GM18502 (cell line): ENCODE results near the gene TNNI2.
A peak's percentile ranks its signal among the peaks of the same experiment; 100 is the strongest.

Experiments
- ATAC-seq: cut with Tn5 transposase; IDR thresholded peaks from one replicate; pipeline ENCODE4 v1.9.1; 2021; ENCODE audit warnings: mild to moderate bottlenecking; ENCODE audit not compliant: unreplicated experiment, poor library complexity

The TNNI2 gene

DNA sequence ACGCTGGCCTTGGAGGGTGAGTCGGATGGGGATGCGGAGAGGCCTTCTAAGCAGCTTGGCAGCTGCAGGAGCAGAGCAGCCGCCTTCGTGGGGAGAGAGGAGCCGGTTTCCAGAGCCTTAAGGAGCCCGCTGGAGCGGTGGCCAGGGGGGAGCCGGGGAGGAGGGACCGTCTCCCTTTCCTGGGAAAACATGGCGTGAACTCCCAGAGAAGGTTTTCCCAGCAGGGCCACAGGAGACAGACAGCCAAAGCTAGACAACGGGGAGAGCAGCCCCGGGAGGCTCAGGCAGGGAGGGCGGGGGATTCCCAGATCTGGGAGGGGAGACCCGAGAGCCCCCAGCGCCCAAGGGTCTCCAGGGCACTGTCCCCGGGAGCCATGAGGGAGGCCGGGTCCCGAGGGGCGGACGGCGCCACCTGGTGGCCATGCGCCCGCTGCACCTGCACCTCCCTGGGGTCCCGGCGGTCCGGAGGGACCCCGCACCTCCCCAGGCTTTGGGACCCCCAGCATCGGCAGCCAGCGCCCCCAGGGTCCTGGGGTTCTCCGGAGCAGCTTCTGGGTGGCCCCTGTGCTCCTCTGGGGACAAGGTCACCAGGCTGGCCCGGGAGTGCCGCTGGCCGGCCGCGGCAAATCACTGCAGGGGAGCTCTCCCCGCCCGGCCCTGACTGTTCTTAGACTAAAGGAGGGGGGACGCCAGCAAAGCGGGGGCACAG, 6.4 kb upstream of the TNNI2 start:
- ATAC-seq, result no peak

DNA sequence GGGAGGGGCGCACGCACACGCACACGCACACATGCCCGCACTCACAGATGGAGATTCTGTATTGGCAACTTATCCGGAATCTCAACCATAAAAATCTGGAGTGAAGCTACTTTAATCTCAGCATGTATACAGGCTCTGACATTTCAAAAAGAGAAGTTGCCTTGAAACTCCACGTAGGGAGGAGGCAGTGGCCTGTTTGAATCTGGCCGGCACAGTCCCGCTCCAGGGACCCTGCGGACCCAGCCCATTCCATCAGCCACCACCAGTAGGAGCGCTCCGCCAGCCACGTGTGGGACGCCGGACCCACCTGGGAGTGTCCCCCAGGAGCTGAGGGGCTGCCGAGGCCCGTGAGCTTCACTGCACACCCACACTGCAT, 5.9 kb upstream of the TNNI2 start:
- ATAC-seq, result no peak

DNA sequence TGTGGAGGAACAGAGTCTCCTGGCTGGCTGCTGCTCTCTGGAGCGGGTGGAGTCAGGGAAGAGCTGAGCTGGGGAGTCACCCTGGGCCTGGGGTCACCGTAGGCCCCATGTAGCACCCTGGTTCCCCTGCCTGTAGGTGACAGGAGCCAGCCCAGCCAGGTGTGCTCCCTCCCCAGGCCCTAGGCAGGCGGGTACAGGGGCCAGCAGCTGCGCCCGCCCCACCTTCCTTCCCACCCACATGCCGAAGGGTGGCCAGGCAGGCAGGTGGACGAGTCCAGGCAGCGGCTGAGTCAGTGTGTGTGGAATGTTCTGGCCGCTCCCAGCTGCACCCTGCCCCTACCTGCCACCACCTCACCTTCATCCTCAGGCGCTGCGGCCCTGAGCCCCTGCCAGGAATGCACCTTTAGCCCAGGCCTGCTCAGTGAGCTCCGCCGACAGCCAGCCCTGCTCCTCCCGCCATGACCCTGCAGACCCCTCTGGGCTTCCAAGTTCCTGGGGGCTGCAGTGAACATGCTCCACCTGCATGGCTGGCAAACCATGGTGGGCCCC, 4.6 kb upstream of the TNNI2 start:
- no peak for ATAC-seq

DNA sequence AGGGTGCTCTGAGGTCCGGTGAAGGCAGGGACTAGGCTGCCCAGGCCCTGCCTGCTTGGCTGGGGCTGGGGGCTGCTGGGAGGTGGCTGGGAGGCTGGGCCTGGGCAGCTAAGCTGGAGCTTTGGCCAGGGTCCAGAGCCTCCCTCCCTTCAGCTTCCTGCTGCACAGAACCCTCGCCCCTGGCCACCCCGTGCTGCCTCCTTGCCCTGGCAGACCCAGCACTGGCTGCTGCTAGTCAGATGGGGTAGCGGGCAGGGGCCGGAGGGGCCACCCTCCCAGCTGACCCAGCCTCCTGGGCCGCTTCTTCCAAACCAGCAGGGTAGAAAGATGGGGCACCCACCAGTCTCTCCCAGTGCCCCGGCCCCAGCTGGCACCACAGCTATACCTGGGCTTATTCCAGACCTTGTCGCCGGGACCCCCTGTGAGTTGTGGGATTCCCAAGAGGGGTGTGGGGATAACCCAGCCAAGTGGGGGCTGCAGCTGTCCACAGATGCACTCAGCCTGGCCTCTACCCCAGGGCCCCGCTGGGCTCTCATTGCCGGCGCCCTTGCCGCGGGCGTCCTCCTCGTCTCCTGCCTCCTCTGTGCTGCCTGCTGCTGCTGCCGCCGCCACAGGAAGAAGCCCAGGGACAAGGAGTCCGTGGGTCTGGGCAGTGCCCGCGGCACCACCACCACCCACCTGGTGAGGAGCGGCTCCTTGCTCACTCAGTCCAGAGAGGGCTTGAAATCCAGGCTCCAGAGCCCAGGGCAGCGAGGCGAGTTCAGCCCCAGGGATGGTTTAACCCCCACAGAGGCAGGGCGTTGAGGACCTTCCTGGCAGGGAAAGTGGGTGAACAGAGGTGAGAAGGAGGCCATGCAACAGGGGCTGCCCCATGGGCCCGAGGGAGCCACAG, 3.8 kb upstream of the TNNI2 start, which contains the start of gene SYT8:
SYT8 (plus strand) TSS at position 212 of the 892 bp plus-strand sequence; CDS start at position 328, 116 bp downstream.
- ATAC-seq, result no peak

DNA sequence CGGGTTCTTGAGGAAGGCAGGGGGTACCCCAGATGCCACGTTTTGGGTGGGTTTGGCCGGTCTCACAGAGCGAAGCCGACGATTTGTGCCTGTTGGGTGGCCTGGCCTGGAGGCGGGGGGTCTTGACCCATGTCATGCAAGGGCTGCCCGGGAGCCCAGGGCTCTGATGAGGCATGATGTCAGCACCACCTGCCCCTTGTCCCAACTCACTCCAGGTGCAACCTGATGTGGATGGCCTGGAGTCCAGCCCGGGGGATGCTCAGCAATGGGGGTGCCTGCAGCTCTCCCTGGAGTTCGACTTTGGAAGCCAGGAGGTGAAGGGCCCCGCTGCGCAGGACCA, 3.1 kb upstream of the TNNI2 start:
- ATAC-seq, result no peak

DNA sequence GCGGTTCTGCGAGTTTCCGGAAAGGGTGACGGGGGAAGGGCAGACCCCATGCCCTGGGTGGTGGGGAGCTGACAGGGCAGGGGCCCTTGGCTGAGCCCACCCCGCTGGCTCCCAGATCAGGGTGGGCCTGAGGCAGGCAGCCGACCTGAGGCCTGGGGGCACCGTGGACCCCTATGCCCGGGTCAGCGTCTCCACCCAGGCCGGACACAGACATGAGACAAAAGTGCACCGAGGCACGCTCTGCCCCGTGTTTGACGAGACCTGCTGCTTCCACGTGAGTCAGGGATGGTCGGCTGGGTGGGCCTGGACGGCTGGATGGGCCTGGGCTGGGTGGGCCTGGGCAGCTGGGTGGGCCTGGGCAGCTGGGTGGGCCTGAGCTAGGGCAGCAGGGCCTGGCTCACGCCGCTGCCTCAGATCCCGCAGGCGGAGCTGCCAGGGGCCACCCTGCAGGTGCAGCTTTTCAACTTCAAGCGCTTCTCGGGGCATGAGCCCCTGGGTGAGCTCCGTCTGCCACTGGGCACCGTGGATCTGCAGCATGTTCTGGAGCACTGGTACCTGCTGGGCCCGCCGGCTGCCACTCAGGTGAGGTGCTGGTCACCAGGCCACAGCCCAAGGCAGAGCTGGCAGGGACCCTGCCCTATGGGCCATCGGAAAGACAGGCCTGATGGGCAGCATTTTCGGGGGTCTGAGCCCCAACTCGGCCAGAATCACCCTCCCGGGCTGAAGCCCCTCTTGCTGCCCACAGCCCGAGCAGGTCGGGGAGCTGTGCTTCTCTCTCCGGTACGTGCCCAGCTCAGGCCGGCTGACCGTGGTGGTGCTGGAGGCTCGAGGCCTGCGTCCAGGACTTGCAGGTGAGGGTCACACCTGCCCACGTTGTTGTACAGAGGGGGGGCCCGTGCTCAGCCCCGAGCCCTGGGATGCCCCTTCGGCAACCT, 2.5 kb upstream of the TNNI2 start:
- no peak for ATAC-seq

DNA sequence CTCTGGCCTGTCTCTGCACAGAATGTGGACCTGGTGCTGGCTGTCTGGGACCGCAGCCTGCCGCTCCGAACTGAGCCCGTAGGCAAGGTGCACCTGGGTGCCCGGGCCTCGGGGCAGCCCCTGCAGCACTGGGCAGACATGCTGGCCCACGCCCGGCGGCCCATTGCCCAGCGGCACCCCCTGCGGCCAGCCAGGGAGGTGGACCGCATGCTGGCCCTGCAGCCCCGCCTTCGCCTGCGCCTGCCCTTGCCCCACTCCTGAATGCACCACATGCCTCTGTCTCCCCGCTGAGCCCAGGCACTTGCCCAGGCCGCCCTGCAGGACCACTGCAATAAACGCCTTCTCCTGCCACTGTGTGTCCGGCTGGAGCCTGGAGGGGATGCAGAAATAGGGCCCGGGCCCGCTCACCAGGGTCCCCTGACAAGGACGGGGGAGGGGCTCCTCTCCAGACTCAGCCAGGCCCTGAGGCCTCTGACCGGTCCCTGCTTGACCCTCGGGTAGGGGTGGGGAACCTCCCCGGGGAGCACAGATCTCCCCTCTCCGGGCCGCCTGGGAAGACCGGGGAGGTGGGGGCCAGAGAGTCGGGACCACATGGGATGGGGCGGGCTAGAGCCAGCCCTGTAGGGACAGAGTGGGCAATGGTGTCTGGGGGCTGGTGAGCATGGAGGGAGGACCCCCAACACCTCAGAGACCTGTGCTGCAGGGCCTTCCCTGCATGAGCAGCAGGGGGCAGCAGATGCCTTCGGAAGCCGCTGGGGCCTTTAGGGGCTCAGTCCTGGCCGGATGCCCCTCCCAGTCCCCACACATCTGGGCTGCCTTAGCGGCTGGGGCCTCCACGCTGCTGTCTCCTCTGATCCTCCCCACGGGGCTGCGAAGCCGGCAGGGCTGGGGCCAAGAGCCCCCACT, 1.4 kb upstream of the TNNI2 start:
- ATAC-seq, result peak; percentile 74

DNA sequence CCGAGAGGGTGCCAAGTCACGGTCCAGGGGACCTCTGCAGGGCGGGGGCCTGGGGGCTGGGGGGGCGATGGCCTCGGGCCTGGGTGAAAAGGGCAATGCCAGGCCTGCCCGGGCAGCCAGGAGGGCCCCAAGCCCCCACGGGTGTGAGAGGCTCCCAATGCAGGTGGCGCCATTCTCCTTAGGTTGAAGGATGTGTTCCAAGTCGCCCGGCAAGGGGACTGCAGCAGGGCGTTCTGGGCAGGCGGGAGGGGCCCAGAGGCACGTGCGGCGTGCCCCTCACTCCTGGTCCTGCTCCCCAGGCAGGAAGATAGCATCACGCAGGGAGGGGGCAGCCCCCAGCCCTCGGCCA, 730 bp upstream of the TNNI2 start:
- peak; percentile 14 for ATAC-seq

DNA sequence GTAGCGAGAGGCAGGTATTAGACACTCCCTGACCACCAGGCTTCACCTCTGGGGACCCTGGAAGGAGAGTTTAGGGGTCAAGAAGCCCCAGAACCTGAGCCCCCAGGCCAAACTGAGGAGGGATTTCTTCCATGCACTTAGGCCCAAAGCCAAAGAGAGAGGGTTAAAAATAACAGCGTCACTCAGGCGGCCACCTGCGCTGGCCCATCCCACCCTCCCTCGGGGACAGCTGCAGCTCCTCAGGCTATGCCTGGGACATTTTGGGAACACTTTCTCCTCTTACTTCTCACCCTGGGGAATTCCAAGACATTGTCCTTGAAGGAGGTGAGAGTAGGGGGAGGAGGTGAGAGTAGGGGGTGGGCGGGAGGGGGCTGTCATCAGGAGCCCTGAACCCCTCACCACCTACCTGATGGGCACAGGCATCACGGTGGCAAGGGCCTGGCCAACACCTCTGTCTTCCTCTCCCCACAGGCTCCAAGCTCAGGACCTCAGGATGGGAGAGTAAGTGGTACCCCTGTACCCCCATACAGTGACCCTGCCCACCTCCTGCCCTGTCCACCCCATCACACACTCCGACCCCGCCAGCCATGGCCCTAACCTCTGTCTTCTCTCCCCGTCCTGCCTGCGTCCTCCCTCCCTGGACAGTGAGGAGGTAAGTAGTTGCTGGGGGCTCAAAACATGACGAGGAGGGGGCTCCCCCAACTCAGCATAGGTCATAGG, 583 bp downstream of the TNNI2 start:
- ATAC-seq, result no peak

DNA sequence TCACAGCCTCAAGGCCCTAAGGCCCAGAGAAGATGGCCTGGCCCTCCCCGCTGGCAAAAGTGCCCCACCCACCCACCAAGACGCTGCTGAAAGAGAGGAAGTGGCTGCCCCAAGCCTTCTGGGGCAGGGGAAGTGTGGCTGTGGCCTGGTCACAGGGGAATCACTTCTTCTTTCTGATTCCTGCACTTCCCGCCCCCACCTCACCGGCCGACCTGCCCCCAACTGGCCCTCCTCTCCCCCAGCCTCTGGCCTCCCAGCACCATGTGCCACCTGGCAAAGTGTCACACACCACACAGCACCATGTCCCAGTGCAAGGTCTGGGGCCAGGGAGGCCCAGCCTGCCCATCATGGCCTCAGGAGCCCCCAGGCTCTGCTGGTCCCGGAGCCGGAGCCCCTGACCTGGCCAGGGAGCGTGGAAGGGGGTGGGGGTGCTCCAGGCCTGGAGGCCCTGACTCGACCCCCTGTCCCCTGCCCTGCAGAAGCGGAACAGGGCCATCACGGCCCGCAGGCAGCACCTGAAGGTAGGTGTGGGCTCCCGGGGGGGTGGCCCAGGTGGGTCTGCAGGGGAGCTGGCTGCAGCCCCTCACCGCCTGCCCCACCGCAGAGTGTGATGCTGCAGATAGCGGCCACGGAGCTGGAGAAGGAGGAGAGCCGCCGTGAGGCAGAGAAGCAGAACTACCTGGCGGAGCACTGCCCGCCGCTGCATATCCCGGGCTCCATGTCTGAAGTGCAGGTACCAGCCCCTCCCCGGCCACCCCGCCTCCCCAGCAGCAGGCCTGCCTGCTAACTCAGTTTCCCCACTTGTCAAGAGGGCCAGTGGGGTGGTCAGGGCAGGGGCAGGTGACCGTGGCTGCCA, 1.4 kb downstream of the TNNI2 start:
- ATAC-seq, result peak; percentile 45

DNA sequence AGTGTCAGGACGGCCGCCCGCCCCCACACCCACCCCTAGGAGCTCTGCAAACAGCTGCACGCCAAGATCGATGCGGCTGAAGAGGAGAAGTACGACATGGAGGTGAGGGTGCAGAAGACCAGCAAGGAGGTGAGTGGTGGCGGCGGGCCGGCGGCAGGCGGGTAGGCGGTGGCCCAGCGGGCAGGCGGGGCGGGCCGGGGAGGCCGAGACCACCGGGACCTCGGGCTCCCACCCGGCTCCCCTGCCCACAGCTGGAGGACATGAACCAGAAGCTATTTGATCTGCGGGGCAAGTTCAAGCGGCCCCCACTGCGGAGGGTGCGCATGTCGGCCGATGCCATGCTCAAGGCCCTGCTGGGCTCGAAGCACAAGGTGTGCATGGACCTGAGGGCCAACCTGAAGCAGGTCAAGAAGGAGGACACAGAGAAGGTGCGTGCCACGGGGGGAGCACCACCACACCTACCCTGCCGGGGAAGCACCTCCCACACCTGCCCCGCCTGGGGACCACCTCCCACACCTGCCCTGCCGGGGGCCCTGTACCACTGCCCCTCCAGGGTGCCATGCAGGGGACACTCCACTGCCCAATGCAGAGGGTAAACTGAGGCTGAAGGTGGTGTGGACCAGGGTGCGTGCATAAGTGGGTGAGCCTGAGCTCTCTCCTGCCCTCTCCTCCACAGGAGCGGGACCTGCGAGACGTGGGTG, 2.1 kb downstream of the TNNI2 start:
- ATAC-seq, result no peak

DNA sequence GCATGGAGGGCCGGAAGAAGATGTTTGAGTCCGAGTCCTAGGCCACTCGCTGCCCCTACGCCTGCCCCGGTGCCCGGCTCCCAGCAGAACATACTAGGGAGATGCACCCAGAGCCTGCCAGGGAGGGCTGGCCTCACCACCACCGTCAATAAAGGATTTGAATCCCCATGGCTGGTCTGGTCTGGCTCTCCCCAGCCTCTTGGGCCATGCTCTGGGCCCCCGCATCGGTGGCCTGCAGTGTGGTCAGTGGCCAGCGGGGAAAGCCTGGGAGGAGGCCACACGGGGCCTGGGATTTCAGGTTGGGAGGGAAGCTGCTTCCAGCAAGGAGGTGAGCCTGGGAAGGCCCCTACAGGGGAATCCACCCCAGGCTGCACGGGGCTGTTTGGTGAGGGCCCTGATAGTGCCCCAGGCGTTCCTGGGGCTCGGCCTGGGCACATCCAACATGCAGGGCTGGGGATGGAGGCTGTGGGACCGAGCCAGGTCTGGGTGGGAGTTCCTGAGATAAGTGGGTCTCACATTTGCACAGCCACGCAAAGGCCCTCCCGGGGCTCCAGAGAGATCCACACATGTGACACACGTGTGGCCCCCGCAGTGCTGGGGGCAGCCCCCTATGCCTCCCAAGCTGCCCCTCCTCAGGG, 2.8 kb downstream of the TNNI2 start:
- no peak for ATAC-seq

DNA sequence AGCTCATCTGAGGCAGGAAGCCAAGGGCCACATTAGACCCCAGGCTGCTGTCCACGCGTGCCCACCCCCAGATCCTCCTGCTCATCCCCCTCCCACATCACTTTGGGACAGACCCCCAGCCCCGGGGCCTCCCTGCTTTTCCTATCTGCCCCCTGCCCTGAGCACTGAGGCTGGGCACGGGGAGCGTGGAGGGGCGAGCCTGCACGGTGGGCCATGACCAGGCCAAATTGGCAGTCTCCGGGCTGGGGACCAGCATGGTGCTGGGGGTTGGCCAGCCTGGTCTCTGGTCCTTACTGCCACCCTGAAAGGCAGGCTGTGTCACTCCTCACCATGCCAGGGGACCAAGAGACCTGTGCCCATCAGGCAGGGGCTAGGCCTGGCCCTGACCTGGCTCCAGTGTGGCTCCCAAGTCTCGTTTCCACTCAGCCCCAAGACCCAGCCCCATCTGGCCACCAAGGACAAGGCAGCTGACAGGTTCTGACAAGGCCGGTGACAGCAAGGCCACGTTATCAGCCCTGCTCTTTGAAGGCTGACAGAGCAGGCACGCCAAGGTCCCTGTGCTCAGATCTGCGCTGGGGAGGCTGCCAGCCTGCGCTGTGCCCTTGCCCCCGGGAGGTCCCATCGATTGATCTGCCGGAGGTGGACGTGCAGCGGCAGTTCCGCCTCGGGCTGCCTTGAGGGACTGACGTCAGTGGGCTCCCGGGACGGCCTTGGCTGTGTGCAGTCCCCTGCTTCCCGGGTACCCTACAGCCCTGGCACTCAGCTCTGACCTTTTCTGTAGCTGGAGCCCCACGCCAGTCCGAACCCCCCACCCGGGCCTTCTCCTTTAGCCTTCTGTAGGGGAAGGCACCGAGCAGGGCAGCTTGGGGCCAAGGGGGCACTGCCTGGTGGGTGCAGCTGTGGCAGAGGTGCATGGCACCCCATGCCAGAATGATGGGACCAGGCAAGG, 3.6 kb downstream of the TNNI2 start:
- no peak for ATAC-seq

DNA sequence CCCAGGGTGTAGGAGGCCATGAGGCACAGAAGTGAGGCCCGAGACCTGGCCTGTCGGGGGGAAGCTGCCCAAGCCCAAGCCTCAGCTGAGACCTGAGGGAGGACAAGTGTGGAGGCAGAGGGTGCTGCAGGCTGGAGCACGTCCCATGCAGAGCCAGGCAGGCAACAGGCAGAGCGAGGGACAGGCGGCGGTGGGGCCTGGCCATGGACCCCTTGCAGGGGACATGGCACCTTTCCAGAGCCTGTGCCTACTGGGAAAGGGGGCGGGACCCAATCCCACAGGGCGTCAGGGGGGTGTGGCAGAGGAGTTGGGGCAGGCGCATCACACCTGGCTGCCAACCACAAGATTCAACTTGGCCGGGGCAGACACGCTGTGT, 4.3 kb downstream of the TNNI2 start:
- no peak for ATAC-seq

DNA sequence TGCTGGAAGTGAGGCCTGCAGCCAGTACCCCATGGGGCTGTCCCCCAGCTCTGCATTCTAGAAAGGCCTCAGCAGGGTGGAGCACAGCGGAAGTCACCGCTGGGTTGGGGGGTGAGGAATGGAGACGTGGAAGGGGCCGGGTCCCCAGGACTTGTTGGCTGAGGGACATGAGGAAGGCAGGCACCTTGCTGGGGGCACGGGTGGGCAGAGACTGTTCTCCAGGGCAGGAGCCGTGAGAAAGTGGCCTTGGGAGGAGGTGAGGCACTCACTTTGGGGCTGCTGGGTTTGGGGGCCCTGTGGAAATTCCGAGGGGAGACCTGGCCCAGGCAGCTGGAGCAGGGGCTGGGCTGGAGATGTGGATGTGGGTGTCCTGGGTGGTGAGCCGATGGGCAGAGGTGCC, 5.0 kb downstream of the TNNI2 start:
- ATAC-seq, result no peak
